Hepatic stellate cell (primary cell): ENCODE data around the gene TARS3.
"Not testable (repeated sequence)": the region's sequence is repeated elsewhere in the genome, so short reads cannot be mapped to it uniquely, and the experiment has no call there.

Source experiments
- DNase-seq: peaks from one replicate; pipeline ENCODE4 v3.0.0; 2011; ENCODE audit warnings: low spot score

Gene TARS3

DNA sequence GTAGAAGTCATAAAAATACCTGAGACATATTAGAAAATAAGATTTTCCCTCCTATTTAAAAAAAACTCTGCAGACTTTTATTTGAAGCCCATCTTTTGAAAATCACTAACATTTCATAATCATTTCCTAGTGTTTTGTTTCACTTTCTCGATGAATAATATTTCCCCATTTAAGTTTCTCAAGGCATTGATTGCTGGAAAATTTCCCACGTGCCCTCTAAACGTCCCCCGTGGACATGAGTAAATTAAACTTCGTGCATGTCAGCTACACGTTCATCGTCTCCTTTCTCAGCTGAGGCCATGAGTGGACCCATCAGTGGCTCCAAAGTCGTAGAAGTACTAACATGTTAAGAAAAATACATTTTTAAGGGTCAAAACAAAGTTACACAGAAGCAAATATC is 70.1 kb downstream of the TARS3 start:
- DNase-seq = no peak

DNA sequence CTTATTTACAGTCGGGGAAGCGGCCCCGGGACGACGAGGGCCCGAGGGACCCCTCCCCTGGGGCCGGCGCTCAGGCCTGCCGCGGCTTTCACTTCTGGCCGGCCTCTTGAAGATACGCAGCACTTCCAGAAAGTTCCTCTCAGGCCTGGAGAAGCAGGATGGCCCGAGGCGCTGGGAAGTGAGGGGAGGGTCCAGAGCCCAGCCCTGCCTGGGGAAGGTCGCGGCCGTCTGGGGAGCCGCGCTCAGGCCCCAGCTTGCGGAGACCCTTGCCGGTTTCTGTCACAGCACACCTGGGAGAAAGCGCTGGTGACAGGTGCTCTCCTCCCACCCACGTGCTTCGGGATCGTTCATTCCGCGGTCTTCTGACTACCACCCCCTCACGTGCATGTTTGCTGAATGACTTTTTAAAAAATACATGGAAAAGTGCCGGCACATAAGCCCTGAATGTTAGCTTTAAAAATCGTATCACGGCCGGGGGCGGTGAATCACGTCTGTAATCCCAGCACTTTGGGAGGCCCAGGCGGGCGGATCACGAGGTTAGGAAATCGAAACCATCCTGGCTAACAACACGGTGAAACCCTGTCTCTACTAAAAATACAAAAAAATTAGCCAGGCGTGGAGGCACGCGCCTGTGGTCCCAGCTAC is 71.4 kb downstream of the TARS3 start:
- DNase-seq = no peak

DNA sequence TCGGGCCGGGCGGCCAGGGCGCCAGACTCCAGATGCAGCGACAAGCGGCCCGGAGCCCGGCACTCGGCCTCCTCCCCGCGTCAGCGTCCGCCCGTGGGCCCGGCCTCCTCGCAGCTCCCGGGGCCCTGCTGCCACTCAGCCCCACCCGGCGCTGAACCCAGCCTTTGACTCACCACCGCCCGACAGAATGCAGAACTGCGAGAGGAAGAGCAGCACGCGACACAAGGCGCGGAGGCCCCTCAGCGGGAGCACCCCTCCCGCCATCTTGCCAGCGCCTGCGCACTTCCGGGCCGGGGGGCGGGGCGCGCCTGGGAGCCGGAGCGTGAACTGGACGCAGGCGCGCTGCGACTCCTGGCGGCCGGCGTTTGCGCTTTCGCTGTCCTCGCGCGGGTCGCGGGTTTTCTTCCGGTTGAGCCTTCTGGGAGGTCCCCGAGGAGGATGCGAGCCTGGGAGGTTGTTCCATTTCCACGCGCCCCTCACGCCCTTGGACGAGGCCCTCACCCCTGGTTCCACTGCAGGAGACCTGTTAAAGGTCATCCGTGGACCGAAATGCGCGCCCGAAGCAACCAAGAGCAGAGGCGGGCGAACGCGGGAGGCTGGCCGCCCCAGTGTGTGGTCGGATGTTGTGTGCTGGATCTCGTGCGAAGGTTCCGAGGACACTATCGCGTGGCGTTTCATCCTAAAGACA is 72.0 kb downstream of the TARS3 start, which contains the start of gene TM2D3:
TSS of gene TM2D3 (minus strand) at position 284 of the 688 bp plus-strand sequence. CDS start at position 264, 20 bp downstream.
- peak; percentile 94 for DNase-seq

DNA sequence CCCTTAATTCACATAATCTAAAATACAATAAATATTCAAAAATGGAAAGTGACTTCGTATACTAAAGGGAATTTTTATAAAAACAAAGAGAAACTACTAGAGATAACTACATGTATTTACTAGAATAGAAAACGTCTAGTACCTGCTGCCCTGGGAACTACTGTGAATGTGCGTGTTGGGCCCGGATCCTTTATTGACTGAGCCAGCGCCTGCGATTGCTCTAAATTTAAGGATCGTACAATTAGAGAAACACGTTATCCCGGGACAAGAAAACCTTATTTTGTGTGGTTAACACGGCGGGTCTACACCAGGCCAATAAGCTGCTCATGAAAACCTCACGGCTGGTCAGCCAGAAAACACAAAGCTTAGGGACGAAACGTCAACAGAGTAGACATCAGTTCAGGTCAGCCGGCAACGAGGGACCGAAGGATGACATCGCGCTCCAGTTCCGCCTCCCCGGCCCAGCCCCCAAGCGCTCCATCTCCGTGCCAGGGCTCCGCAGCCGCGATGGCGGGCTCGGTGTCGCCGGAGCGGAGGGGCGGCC is 72.6 kb downstream of the TARS3 start:
- DNase-seq = no peak

DNA sequence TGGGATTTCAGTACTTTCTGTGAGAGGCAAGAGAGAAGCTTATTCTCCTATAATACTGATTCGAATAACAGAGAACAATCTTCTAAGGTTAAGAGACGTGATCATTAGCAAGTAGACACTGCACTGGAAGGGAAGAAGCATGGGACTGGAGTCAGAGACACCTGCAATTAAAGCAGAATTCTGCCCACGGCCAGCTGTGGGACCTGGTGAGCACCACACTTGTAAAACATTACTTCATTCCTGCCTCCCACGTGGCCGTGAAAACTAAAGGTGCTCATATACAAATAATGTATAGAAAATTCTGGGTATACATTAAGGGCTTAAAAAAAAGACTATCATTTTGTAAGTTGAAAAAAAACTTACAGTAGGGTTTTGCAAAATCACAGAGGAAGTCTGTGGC is 74.1 kb downstream of the TARS3 start:
- no peak for DNase-seq

DNA sequence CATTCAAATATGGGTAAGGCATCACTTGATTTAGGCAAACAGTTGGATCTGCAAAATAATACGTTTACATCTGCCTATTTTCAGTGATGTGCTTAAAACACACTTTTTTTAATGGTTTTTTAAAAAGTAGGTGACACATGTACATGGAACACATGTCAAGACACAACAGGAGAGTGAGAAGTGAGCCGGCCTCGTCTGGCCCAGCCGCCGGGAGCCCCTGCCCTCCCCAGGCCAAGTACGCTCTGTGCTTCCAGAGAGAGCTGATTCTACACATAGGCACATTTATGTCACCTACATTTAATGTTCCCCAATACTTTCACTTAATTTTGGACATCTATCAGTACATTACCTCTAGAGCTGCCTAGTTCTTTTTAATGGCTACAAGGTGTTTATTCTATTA is 75.9 kb downstream of the TARS3 start:
- no peak for DNase-seq

DNA sequence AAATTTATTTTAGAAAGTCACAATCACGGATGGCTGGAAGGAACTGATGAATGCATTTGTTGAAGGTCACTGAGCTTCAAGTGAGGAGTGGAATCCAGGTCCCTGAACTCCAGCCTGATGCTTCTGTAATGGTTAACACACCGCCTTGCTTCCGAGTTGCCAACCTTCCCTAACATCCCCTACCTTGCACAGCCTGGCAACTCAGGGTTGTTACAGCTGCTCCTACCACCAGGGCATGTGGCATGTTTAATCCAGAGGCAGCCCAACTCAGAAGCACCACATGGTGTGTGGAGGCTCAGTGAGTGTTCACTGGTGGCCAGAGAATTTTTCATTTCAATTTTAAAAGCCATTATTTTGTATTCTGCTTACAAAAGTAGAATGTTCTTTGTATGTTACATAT is 77.0 kb downstream of the TARS3 start:
- no peak for DNase-seq

DNA sequence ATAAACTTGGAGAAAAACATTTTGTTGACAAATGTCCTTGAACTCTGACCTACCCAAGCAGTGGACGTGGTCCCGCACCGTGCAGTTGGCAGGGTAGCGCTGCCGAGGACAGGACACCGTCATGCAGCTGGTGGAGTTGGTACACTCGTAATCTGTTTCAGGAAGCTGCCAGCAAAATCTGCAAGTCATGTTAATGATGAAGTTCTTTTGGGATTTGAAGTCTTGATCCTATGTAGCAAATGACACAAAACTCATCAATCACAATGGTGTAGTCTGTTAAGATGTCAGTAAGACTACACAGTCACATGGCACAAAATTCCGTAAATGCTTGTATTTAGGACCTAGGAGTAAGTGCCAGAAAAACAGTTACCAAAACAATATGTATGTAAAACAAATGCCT is 77.6 kb downstream of the TARS3 start:
- no peak for DNase-seq

DNA sequence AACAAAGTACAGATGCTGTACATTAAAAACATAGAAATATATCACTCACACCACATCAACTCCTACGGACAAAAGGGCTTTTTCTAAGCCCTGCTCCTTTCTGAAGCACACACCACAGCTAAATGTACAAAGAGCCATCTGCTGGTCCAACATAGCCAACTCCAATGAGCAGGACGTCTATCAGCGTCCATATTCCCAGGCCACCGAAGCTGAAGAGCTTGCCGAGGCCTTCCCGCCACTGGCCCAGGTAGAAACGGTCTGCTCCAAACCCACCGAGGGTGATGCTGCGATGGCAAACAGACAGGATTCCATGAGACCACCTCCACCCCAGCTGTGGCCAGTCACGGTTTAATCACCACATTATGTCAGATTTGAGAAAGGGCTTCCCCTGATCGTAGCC is 81.9 kb downstream of the TARS3 start:
- DNase-seq = no peak

DNA sequence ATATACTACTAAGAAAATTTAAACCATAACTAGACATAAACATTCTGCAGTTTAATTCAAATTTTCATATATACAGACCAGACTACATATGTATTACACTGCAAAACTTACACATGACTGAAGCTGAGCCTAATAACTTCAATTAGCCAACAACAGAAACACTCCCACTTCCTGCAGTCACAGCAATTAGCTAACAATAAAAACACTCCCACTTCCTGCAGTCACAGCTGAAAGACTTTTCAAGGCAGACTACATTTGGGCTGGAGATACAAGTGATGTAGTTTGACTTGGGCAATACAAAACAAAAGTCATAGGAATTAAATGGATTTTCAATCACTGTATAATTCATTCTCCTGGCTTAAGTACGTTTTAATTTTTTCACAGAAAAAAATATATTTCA is 82.4 kb downstream of the TARS3 start:
- no peak for DNase-seq

DNA sequence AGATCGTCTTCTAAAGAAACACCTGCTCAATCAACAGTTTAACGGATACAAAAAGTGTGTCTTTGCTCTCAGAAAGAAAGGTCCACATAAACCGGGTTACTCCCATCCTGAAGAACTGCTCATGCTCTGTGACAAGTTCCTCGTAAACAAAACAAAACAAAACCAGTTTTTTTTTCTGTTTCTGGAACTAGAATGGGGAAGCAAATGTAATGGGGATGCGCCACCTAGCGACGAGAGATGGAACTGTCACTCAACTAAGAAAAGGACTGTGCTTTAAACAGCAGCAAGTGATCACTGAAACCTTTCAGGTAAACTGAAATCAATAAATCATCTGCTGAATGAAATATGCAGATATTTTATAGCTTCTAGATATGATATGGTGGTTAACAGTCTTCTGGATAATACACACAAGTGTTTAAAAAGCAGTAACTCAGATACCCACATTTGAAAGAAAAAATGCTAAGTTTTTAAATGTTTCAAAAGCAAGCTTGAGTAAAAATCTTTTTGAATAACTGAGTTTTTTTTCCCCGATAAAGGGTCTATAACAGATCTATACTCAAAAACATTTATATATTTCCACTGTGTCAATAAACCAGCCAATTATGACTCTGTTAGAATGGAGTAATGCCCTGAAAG is 83.0 kb downstream of the TARS3 start:
- DNase-seq = peak; percentile 26

DNA sequence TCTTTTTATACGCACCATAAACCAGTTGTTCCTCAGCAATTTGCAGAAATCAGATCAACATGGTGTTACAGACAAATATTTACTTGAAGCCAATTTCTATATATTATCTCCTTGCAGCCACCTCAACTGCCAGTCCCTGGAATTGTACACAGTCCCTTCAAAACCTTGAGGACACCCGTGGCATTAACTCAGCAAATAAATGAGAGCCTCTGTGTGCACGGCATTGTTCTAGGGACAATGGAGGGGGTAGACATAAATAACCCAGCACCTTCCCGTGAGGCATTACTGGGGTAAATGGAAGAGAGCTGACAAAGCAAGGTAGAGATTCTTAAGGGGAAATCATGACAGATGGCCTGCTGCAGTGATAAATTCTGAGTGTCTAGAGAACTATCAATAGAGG is 84.6 kb downstream of the TARS3 start:
- DNase-seq = no peak

DNA sequence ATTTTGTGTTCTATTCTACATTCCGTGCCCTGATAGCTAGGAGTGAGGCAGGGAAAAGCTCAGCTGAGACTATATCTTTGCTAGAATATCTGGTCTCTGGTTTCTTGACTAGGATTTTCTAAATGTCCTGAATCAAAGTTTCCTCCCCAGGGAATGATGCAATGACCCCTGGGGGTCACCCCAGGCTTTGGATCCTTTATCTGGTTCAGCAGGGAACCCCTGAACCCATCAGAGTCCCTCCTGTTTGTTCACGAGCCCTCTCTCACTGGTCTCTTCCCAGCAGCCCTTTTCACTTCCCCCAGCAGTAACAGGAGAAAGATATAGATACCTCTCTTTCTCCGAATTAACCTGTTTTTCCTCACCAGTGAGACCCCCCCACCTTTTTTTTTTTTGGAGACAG is 86.4 kb downstream of the TARS3 start:
- DNase-seq = no peak

DNA sequence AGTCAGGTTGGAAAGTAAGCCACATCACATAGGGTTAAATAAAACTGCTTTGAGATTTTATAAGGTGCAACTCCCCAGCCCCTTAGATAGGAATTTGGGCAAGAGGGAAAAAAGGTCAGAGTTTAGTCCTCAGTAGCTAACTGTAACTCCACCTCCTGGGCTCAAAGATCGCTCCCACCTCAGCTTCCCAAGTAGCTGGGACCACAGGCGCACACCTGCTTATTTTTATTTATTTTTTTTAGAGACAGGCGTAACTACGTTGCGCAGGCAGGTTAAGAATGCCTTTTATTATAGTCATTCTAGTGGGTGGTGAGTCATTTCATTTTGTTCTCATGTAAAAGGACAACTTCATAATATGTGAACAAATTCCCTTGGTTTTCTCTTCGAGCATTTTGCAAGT is 86.8 kb downstream of the TARS3 start:
- no peak for DNase-seq

DNA sequence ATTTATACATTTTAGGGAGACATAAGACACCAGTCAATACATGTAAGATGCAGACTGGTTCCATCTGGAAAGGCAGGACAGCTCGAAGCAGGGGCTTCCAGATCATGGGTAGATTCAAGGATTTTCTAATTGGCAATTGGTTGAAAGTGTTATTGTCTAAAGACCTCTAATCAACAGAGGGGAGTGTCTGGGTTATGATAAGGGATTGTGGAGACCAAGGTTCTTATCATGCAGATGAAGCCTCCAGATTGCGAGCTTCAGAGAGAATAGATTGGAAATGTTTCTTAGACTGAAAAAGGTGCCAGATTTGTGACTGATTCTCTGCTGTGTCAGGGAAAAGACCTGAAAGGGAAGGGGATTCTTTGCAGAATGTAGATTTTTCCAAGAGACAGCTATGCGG is 87.2 kb downstream of the TARS3 start:
- no peak for DNase-seq

DNA sequence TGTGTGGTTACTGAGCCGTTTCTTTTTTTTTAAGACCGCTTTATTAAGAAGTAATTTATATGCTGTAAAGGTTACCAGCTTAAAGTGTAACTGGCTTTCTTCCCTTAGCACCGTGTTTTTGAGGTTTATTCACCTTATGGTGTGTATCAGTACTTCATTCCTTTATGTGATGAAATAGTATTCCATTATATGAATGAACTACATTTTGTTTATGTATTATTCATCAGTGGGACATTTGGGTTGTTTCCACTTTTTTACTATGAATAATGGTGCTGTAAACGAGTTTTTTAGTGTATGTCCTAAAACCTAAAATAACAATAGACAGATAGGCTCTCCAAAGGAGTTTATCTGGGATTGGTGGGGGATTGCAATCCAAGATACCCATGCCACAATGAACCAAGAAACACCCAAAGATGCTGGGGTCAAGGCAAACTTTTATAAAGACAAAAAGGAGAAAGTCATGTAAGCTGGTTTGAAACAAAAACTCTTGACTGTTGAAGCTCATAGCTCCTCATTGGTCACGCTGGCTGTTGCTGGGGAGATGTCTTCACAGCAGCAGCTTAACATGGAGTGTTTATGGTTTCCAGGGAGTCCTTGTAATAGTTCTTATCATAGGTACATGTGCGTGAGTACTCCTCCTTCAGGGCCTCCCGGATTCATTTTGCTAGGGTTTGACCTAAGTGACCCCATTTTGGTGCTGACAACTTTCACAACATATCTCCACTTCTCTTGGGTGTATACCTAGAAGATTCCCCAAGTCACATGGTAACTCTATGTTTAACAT is 88.1 kb downstream of the TARS3 start:
- DNase-seq = no peak

DNA sequence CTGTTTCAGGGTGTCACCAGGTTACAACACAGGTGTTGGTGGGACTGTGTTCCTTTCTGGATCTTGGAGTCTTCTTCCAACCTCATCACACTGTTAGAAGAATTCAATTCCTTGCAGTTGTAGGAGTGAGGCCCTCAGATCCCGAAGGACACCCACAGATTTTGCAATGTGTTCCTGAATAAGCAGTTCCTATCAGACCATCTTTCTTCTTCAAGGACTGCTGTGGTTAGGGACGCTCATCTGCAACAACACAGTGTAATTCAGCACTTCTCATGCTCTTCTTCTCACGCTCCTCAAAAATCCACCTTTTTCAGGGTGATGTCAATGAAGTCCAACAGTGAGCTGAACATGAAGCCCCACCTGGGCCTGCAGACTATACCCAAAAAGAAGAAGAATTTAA is 90.9 kb downstream of the TARS3 start:
- DNase-seq = no peak

DNA sequence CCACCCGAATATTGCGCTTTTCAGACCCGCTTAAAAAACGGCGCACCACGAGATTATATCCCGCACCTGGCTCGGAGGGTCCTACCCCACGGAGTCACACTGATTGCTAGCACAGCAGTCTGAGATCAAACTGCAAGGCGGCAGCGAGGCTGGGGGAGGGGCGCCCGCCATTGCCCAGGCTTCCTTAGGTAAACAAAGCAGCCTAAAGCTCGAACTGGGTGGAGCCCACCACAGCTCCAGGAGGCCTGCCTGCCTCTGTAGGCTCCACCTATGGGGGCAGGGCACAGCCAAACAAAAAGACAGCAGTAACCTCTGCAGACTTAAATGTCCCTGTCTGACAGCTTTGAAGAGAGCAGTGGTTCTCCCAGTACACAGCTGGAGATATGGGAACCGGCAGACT is 97.5 kb downstream of the TARS3 start:
- not testable (repeated sequence) for DNase-seq

DNA sequence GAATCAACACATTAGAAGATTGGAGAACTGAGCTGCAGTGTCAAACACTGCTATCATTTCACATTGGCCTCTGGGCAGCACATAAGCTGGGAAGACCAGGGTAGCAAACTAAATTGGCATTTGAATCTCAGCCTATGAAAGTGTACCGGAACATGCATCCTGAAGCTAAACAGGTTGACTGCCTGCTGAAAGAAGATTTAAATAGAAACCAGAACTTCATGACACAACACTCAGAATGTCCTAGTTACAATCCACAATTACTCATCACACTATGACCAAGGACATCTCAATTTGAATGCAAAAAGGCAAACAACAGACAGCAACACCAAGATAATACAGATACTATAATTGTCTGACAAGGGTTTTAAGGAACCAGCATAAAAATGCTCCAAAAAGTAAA is 98.3 kb downstream of the TARS3 start:
- no peak for DNase-seq

DNA sequence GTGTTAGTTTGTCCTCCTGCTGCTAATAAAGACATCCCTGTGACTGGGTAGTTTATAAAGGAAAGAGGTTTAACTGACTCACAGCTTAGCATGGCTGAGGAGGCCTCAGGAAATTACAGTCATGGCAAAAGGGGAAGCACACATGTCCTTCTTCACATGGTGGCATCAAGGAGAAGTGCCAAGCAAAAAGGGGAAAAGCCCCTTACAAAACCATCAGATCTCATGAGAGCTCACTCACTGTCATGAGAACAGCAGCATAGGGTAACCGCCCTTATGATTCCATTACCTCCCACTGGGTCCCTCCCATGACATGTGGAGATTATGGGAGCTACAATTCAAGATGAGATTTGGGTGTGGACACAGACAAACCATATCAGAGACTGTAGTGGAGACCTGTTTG is 99.1 kb downstream of the TARS3 start:
- DNase-seq = no peak

DNA sequence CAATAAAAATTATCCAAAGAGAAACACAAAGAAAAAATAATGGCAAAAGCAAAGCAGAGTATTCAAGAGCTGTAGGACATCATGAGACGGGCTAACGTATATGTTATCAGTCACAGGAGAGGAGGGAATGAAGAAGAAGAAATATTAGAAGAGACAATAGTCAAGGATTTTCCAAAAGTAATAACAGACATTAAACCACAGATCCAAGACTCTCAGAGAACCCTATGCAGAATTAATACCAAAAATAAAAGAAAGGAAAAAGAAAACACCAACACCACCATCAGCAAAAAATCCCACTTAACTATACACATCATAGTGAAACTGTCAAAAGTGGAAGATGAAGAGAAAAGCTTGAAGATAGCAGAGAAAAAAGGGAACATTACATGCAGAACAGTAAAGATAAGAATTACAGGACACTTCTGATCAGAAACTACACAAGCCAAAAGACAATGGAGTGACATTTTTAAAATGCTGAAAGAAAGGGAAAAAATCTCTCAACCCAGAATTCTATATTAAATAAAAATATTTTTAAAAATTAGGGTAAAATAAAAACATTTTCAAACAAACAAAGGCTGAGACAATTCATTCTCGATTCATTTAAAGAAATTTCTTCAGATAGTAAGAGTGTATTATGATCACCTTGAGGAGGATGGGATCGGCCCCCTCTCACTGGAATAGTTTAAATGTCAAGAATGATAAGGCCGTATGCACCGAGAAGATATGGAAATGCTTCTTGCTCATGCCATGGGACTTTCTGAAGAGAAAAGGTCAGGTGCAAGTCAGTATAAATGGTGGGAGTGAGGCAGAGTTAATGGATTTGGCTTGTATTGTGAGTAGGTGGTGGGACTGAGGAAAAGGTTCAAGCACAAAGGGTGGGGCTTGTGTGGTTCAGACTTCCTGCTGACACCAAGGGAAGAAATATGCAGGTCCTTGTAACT is 100.6 kb downstream of the TARS3 start:
- no peak for DNase-seq
